K562 (cell line): ENCODE results near the gene NME4. TPM values are rescaled to one million over a fixed set of nuclear protein-coding genes. Genes with fewer than 3 reads are reported as not detected.

ENCODE experiments used
- ATAC-seq: fragments of 200-7000 bp; cut with Tn5 transposase; 3 replicates; pipeline ENCODE4 v1.9.1; 2020; ENCODE audit warnings: moderate library complexity
- BruUV-seq: library from RNA; stranded (reverse); fragments of 400-500 nt; replicated peaks from 2 replicates; lab custom pipeline; 2021; lab: Mats Ljungman, UMichigan
- CTCF ChIA-PET: fragments of 300-600 bp; formaldehyde crosslinking; extraction: SDS; loops from one replicate; lab custom pipeline; 2021; ENCODE audit warnings: low intra/inter-chr PET ratio; lab: Yijun Ruan, JAX
- POLR2A ChIA-PET: fragments of 300-600, 350-650 bp; sonication (Branson Sonifier 250); formaldehyde crosslinking; extraction: SDS; loops from one replicate; lab custom pipeline; 2021; ENCODE audit warnings: antibody characterized with exemption, inconsistent platforms; lab: Yijun Ruan, JAX
- DNase-seq, 4 experiments: peaks; one replicate each; pipeline versions ENCODE4 v3.0.0 to v3.0.0-alpha.2; 2011 to 2018; ENCODE audit warnings: low spot score in 3 of 4, mixed read lengths in 3 of 4; ENCODE audit errors: extremely low read depth in 1 of 4
- FAIRE-seq: peaks from 2 replicates; lab custom pipeline; 2011; peaks lifted over from hg19 to GRCh38; lab: Jason Lieb, UNC
- H2AFZ ChIP-seq: 2 replicates; pipeline ENCODE4 v1.6.0; 2011; ENCODE audit warnings: low read depth, low read length, control low read depth, inconsistent platforms
- H3K27ac ChIP-seq: fragments of 200-600 bp; 3 replicates; pipeline ENCODE4 v1.8.0; 2011; ENCODE audit warnings: low read depth, mild to moderate bottlenecking, control low read depth, inconsistent platforms, low read length, moderate library complexity, mixed read lengths; ENCODE audit errors: extremely low read depth
- H3K27me3 ChIP-seq, 2 experiments: fragments of 300-600 bp in 1 of 2; 2 replicates in 1 of 2; 3 replicates in 1 of 2; pipeline versions ENCODE4 v1.6.0 to v1.8.0; 2011; ENCODE audit warnings: inconsistent platforms in 2 of 2, low read length in 2 of 2, mild to moderate bottlenecking in 1 of 2, mixed read lengths in 1 of 2, moderate library complexity in 1 of 2; ENCODE audit not compliant: control insufficient read depth in 2 of 2, insufficient read depth in 2 of 2
- H3K36me3 ChIP-seq: fragments of 300-600 bp; 3 replicates; pipeline ENCODE4 v1.8.0; 2011; ENCODE audit warnings: mild to moderate bottlenecking, low read length, inconsistent platforms; ENCODE audit not compliant: control insufficient read depth, insufficient read depth
- H3K4me1 ChIP-seq, 2 experiments: fragments of 200-600 bp in 1 of 2; replicated peaks in 1 of 2; 2 replicates in 1 of 2; 3 replicates in 1 of 2; pipeline versions ENCODE4 v1.5.1 to v1.8.0; 2011; ENCODE audit warnings: inconsistent platforms in 2 of 2, low read length in 2 of 2, mild to moderate bottlenecking in 1 of 2, mixed read lengths in 1 of 2, moderate library complexity in 1 of 2; ENCODE audit not compliant: control insufficient read depth in 2 of 2, insufficient read depth in 2 of 2
- H3K4me2 ChIP-seq: 2 replicates; pipeline ENCODE4 v1.6.1; 2011; ENCODE audit warnings: low read length, control low read depth, inconsistent platforms, mixed read lengths; ENCODE audit not compliant: insufficient read depth
- H3K4me3 ChIP-seq: fragments of 200-600 bp; sonication (generic), shearing (Covaris generic); 2 replicates; pipeline ENCODE4 v1.5.1; 2016; ENCODE audit warnings: control low read depth, inconsistent platforms
- H3K79me2 ChIP-seq: fragments of 200-600 bp; 3 replicates; pipeline ENCODE4 v1.8.0; 2011; ENCODE audit warnings: low read length, inconsistent platforms; ENCODE audit not compliant: control insufficient read depth, insufficient read depth
- H3K9ac ChIP-seq, 2 experiments: 2 replicates each; pipeline versions ENCODE4 v1.6.0 to v1.6.1; 2011; ENCODE audit warnings: low read depth in 2 of 2, low read length in 2 of 2, control low read depth in 1 of 2, inconsistent platforms in 1 of 2, mild to moderate bottlenecking in 1 of 2, mixed read lengths in 1 of 2; ENCODE audit not compliant: insufficient read depth in 1 of 2
- H3K9me1 ChIP-seq: one replicate; pipeline ENCODE4 v1.6.0; 2011; ENCODE audit warnings: inconsistent platforms, mild to moderate bottlenecking, low read length, moderate library complexity; ENCODE audit not compliant: control insufficient read depth, insufficient read depth
- H3K9me3 ChIP-seq: replicated peaks from 2 replicates; pipeline ENCODE4 v1.5.1; 2011; ENCODE audit warnings: low read depth, low read length, inconsistent platforms; ENCODE audit not compliant: control insufficient read depth, insufficient read depth
- H4K20me1 ChIP-seq: replicated peaks from 2 replicates; pipeline ENCODE4 v1.6.1; 2011; ENCODE audit warnings: low read length, inconsistent platforms, mixed read lengths; ENCODE audit not compliant: control insufficient read depth, insufficient read depth
- E2F5 ChIP-seq: sonication (generic); formaldehyde crosslinking; IDR thresholded peaks from 2 replicates; pipeline ENCODE4 v1.8.0; 2022; ENCODE audit warnings: mild to moderate bottlenecking, missing genetic modification reagents
- ELF2 ChIP-seq: fragments of 250-450 bp; sonication (Bioruptor Pico); IDR thresholded peaks from 2 replicates; pipeline ENCODE4 v1.5.0; 2021; ENCODE audit warnings: mild to moderate bottlenecking
- SP1 ChIP-seq: sonication (generic); formaldehyde crosslinking; IDR thresholded peaks from 2 replicates; pipeline ENCODE4 v1.8.1; 2022; ENCODE audit warnings: mild to moderate bottlenecking, missing genetic modification reagents
- ZNF121 ChIP-seq: sonication (generic); formaldehyde crosslinking; conservative IDR thresholded peaks from 2 replicates; pipeline ENCODE4 v1.8.0; 2022; ENCODE audit warnings: missing genetic modification reagents
- ZNF263 ChIP-seq: sonication (generic); formaldehyde crosslinking; IDR thresholded peaks from 2 replicates; pipeline ENCODE4 v1.8.0; 2022; ENCODE audit warnings: mild to moderate bottlenecking, missing genetic modification reagents, borderline replicate concordance
- WGBS: fragments of 100-300 bp; shearing (Covaris generic); methylation state at CpG from one replicate; pipeline ENCODE4 v1.1.6; 2016; ENCODE audit warnings: low coverage, mixed read lengths; ENCODE audit not compliant: insufficient coverage; ENCODE audit errors: missing lambda C conversion rate; 5-methylcytosine and 5-hydroxymethylcytosine counted together
- in situ Hi-C: fragments of 300-500 bp; cut with MboI; formaldehyde crosslinking; loops from 4 replicates; pipeline ENCODE4 v1.15.0; 2018; ENCODE audit warnings: inconsistent platforms, mixed read lengths
- intact Hi-C: fragments of 100-400 bp; cut with micrococcal nuclease; formaldehyde crosslinking; loops from 2 replicates; pipeline ENCODE4 v1.14.2; 2022
- polyA plus RNA-seq, 8 experiments: library from polyadenylated mRNA; depleted of rRNA in 4 of 8; stranded (reverse) in 5 of 8; unstranded in 3 of 8; fragments of >200 nt; fragmentation: Nextera tagmentation in 2 of 8; fragmentation: Illumina TruSeq in 1 of 8; extraction: Ambion mirVana in 2 of 8; extraction: Trizol in 1 of 8; gene quantifications; 2 replicates each; pipeline versions ENCODE4 v1.2.1 to v1.2.3, GENCODE V29; 2011 to 2014; ENCODE audit warnings: inconsistent platforms in 1 of 8, missing spikeins in 1 of 8
- total RNA-seq, 7 experiments: library from RNA; depleted of rRNA in 6 of 7; stranded (reverse); fragments of >200 nt in 6 of 7; fragmentation: Illumina TruSeq in 2 of 7; extraction: Trizol in 2 of 7; gene quantifications; 2 replicates each; pipeline versions ENCODE4 v1.2.1 to v1.2.3, GENCODE V29; 2011 to 2021; ENCODE audit warnings: low replicate concordance in 1 of 7

Gene NME4
- total and polyA plus RNA-seq, 9 of the 15 experiments (the other 6 are each of a cell fraction or from before 2014, with no cell fraction given) = 15.4 to 264 (median 139) TPM

GRCh38 chr16:391885-392335 is 5.1 kb upstream of the NME4 start (continued):
- TF ChIP-seq ELF2 (CRISPR knock-in tag) = no peak
- TF ChIP-seq, all 486 proteins: peak for 51

GRCh38 chr16:392450-393030 is 4.5 kb upstream of the NME4 start:
- H3K36me3 ChIP-seq = no peaks in the 10 kb centered on the region
- peaks cover 3% of the 10 kb centered on the region; the same call in 1 of the 2 replicates for H3K9me3 ChIP-seq
- peaks cover 21% of the 10 kb centered on the region for H3K79me2 ChIP-seq
- H3K4me1 ChIP-seq = peaks cover 6 to 41% of the 10 kb centered on the region in 2 experiments
- no TSS peak for BruUV-seq
- no peak for ATAC-seq
- FAIRE-seq = no peak
- H2AFZ ChIP-seq = no peak overlapping the region
- POLR2A ChIA-PET = interaction anchor here (0.5 to 1.0 kb wide), 2 partner anchors 25 to 228 kb away, joined by 3 read pairs; no protein-coding TSS in a partner anchor
- TF ChIP-seq SP1 (CRISPR knock-in tag) (0 out of 2 replicates have a peak, but pooled peaks have one; percentile 2), E2F5 (CRISPR knock-in tag) (no peak), ZNF121 (peak; percentile 96), ZNF263 (CRISPR knock-in tag) (no peak)
- no peaks in the 10 kb centered on the region for H3K9me1 ChIP-seq
- H3K27me3 ChIP-seq = no peaks in the 10 kb centered on the region
- H3K4me3 ChIP-seq = no peak overlapping the region
- 93% methylated on average over 5 of the region's 7 CpGs for WGBS
- H4K20me1 ChIP-seq = no peaks in the 10 kb centered on the region
- peak in 1 of 4 experiments; percentile 22 for DNase-seq
- intact Hi-C loops (loop anchor here (10.0 kb wide), 2 partner anchors 92 to 272 kb away; partner anchors contain the start of gene RHOT2), in situ Hi-C loops (loop anchor here (10.0 kb wide), 1 partner anchor 282 kb away; the partner anchor contains the start of gene RHBDL1)
- CTCF ChIA-PET = interaction anchor here (0.7 kb wide), 1 partner anchor 348 kb away, joined by 4 read pairs; the partner anchor contains the start of gene CIAO3
- no peak overlapping the region for H3K27ac ChIP-seq
- H3K4me2 ChIP-seq = no peak overlapping the region
- H3K9ac ChIP-seq = no peak overlapping the region
